HG03439 (cell line): ENCODE measurements around the gene HBD.

Source experiments
- ATAC-seq: cut with Tn5 transposase; IDR thresholded peaks from one replicate; pipeline ENCODE4 v1.9.1; 2021; ENCODE audit warnings: mild to moderate bottlenecking, moderate library complexity; ENCODE audit not compliant: unreplicated experiment

Gene HBD

DNA sequence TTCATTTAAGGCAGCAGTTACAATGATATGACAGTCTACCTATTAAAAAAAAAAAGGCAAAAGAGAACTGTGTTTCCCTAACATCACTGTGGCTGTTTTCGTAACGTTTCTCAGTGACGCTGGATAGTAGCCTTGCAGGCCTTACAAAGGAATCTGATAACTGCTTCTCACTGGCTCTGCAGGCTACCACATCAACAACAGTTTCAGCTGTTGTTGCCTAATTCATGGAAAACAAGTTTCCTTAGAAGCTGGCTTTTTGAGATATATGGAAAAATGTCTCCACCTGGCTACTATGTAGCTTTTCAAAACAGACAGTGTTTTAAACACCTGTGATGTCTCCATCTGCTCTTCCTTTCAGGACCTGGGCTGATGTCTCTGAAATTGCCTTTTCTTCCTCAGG is 37.6 kb downstream of the HBD start:
- no peak for ATAC-seq

DNA sequence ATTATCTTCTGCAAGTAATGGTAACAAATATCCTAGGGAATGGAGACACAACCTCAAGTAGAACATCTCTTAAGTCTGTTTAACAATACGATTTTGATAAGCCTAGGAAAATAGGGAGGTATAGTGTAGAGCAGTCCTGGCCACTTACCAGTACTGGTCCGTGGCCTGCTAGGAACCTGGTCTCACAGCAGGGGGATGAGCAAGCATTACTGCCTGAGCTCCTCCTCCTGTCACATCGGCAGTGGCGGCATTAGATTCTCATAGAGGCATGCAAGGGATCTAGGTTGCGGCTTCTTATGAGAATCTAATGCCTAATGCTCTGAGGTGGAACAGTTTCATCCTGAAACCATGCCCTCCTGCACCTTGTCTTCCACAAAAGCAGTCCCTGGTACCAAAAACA is 38.2 kb downstream of the HBD start:
- no peak for ATAC-seq

DNA sequence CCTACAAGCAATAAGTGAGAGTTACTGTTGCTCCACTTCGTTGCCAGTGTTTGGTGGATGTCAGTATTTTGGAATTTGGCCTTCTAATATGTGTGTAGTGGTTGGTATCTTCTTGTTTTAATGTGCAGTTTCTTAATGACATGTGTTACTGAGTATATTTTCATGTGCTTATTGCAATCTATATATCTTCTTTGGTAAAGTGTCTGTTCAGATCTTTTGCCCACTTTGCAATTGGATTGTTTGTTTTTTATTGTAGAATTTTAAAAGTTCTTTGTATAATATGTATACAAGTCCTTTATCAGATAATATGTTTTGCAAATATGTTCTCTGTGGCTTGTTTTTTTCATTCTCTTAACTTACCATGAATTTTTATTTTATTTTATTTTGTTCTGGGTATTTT is 41.5 kb downstream of the HBD start:
- ATAC-seq: no peak

DNA sequence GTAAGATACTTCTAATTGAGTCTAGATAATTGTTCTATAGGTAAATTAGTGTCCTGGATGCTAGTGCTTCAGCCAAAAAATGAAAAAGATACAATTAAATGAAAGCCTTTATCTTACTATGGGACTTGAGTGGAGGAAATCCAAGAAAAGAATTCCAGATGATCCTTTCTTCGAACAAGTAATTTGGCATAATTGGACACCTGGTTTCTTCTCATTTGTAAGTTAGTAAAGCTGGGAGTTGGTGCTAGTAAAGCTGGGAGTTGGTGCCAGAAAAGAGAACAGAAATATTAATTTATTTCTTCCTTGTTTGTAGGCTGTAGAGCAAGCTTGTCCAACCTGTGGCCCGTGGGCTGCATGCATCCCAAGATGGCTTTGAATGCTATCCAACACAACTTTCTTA is 46.1 kb downstream of the HBD start:
- no peak for ATAC-seq
